Stimulated activated CD4-positive, alpha-beta T cell treated with anti-CD3 and anti-CD28 coated beads, Interleukin-1b, Interleukin-23, amount 100 ng/mL, for 24 hours (primary cell): ENCODE data around the gene KRI1.
A peak's percentile ranks its signal among the peaks of the same experiment; 100 is the strongest.
"Not testable (repeated sequence)": the region's sequence is repeated elsewhere in the genome, so short reads cannot be mapped to it uniquely, and the experiment has no call there.

Source experiments
- DNase-seq, 4 experiments: peaks; one replicate each; pipeline ENCODE4 v3.0.0-alpha.2; 2020; ENCODE audit warnings: low read depth in 4 of 4, low spot score in 1 of 4

Gene KRI1

DNA sequence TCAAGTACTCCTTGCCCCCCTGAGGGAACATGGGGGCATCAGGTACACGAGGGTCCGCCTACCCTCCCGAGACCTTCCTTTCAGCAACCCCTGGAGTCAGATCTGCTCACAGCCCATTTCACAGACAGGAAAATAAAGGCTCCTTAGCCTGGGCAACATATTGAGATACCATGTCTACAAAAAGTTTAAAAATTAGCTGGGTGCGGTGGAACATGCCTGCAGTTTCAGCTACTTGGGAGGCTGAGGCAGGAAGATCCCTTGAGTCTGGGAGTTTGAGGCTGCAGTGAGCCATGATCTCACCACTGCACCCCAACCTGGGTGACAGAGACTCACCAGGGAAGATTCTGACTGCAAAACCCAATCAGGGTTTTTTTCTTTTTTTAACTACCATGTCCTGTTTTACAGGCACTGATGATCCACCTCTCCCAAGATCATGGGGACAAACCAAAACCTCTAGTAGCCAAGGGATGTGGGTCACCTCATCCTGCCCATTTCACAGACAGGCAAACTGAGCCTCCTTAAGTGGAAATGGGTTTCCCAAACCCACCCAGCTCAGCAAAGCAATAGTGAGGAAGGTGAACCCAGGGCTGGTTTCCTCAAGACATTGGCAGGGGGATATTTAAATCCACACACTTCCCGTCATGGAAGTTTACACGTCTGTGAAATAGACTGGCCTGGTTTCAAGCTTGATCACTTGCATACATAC, 9.4 kb upstream of the KRI1 start:
- DNase-seq = no peak

DNA sequence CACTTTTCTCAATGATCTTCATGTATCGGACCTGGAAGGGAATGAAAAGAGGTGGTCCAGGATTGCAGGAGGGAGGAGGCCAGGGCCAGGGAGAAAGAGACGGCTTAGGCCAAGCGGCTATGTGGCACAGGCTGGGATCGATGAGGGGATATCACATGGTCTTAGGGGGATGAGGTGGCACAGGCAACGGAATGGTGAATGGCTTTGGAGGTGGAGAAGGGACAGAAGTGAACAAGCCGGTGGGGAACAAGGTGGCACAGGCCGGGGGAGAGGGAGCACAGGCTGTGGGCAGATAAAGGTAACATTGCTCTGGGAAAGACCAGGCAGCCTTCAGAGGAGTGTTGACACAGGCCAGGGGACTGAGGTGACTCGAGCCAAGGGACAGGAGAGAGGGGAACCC, 8.7 kb upstream of the KRI1 start:
- DNase-seq = no peak

DNA sequence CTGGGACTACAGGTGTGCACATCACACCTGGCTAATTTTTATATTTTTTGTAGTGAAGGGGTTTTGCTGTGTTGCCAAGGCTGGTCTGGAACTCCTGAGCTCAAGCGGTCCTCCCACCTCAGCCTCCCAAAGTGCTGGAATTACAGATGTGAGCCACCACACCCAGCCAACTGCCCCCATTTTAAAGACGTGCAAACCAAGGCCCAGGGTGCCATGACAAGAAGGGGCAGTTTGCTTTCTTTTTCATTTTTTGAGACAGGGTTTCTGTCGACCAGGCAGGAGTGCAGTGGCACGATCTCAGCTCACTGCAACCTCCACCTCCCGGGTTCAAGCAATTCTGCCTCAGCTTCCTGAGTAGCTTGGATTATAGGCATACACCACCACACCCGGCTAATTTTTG, 8.0 kb upstream of the KRI1 start:
- DNase-seq = not testable (repeated sequence)

DNA sequence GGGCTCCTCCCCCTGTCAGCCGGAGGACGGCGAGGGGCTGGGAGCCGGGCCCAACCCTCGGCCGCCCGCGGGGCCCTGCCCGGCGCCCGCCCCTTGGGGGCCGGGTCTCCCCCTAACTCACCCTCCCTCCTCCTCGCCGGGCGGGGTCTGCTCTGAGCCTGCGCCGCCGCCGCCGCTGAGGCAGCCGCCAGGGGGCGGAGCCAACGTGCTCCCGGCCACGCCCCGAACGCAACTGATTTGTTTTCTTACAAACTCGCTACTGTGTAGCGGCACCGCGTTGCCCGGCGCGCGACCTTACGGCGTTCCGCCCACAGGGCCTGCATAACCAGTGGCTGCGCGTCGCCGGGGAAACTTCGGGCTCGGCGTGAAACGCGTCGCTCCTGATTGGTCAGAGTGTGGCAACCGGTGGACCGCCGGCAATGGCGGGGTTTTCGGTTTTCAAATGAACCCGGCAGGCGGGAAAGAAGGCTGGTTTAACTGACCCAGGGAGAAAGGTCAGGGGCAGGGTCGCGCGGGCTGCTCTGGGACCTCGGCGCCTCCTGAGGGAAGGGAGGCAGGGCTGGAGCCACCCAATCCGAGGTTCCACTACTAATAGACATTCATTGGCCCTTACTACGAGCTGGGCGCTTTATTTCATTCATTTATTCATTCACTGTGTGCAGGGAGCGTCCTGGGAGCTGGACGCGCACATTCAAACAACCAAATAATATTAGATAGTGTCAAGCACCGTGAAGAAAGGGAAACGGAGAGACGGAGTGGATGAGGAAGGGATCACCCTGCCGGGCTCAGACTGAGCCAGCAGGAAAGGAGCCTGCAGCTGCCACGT, 3.2 kb upstream of the KRI1 start, which contains the start of gene CDKN2D:
Gene CDKN2D (minus strand): TSS at position 154 of the 826 bp plus-strand sequence. CDS start 326 bp downstream, outside the sequence.
- peak; percentile 98 to 99 (median 98) for DNase-seq

DNA sequence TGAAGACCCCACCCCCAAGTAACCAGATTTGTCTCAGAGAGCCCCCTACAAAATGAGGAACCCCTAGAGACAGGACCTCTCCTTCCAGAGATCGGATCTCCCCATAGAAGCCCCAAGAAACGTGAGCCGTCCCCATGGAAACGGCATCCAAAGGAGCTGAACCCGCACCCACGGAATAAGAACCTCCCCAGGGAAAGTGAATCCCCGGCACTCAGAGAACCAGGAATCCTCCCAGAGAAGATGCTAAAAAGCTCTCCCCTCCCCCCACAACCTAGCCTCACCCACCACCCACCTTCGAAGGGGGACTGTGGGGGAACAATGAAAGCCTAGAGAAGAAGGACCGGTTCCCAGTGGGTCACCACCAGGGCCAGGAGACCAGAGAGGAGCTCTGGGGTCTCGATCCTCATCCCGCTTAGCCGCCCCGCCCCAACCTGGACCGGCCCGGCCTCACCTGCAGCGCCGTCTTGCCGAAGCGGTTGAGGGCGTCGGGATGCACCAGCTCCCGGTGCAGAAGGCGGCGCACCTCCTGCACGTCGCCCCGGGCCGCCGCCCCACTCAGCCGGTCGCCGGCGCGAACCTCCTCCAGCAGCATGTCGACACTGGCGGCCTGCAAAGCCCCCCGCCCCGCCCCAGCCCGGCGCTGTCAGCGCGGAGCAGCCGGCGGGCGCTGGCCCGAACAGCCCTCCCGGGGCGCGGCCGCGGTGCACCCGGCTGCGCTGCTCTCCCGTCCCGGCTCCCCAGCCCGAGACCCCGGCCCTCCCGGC, 2.4 kb upstream of the KRI1 start:
- peak in 1 of 4 experiments; percentile 41 for DNase-seq

DNA sequence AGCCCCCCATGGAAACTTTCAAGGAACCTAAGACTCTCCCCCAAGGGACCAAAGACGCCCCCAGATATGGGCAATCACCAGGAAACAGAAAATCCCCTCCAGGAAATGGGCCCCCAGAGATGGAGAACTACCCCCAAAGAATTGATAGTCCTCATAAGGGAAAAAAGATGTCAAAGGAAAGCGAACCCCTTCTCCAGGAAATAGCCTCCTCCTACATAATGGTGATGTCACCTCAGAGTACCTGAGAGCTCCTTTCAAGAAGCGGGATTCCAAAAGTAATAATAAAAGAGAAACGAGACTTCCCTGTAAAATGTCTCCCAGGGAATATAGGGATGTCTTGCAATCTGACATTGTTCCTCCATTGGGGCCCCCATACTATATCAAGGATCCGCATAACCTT, 1.8 kb upstream of the KRI1 start:
- no peak for DNase-seq

DNA sequence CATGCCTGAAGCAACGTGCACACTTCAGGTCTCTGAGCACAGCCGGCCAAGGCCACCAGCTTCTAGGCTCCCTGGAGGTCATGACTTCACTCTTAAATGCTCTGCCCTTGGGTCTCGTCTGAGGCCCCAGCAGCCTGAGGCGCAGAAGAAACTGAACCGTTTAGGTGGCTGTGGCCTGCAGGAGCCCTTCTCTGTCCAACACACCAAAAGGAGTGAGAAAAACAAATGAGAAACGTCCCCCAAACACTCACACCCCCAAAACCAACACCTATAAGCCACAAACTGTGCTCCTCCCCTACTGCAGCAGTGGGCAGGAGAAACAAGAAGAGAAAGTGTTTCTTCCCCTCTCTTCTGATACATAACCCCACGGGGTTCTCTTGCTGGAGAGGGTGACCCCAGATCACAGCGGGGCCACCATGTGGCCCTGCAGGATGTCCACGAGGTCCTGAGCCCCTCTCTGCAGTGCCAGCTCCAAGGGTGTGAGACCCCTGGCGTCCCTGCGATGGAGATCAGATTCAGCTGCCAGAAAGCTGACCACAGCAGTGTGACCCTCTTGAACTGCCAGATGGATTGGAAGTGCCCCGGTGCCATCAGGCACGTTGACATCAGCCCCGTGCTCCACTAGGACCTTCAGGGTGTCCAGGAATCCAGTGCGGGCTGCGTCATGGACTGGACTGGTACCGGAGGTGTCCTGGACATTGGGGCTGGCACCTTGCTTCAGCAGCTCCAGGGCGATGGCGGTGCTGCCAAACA, 1.0 kb upstream of the KRI1 start:
- no peak for DNase-seq

DNA sequence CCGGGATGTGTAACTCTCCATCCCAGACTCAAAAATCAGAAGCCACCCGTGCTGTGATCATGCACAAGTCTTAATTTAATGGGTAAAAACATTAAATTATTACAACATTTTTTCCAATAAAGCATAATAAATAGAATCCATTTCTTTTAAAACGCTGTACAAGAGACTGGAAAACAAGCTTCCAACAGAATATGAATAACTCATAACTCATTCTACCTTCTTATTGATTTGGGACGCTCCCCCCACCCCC, 523 bp upstream of the KRI1 start:
- no peak for DNase-seq

DNA sequence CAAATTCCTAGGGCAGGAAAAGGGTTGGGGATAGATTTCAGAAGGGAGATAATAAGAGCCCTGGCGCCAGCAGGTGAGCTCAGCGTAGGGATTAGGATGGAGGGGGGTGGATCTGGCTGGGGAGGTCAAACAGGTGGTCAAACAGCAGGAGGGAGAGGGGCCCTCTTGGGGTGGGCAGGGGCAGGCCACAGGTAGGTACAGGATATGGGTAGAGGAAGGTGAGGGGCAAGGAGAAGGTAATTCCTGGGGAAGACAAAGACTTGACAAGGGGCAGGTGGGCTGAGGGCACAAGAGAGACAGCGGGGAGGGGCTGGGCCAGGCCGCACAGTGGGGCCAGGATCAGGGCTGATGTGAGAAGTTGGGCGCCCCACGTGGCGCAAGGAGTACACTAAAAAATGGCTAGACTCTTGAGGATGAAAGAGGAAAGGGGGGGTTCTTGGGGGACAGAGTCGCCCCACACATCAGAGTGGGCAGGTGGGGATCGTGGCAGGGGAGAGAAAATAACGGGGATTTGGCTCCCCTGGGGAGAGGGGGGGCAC, 713 bp downstream of the KRI1 start:
- peak in 2 of 4 experiments; percentile 42 to 55 for DNase-seq

DNA sequence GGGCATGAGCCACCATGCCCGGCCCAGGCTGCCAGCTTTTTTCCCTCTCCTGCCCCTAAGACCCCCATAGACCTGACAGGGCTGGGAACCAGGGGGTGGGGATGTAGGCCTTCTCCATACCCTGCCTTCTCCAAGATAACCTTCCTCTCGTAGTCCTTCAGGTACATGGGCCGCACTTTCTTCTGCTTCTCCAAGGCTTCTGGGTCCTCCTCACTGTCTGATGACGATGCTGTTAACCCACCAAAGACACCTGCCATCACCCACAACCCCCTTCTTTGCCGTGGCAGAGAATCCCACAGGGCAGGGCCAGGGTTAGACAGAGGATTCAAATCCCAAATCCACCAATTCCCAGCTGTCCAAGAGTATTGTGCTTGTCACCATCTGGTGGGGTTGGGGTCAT, 3.2 kb downstream of the KRI1 start:
- no peak for DNase-seq

DNA sequence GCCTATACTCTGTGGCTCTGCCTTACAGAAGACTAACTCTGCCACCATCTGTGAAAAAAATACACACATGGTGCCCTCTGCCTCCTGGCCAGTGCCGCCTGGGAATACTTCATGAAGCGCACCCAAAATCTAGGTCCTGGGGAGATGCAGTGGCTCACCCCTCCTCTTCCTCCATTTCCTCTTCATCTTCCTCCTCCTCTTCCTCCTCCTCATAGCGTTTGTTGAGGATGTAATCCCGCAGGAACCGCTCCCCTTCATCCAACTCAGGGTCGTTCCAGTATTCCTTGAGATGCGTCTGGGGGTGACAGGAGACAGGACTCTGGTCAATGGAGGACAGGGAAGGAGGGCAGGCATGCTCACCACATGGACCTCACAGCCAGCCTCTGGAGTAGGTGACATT, 5.7 kb downstream of the KRI1 start:
- no peak for DNase-seq

DNA sequence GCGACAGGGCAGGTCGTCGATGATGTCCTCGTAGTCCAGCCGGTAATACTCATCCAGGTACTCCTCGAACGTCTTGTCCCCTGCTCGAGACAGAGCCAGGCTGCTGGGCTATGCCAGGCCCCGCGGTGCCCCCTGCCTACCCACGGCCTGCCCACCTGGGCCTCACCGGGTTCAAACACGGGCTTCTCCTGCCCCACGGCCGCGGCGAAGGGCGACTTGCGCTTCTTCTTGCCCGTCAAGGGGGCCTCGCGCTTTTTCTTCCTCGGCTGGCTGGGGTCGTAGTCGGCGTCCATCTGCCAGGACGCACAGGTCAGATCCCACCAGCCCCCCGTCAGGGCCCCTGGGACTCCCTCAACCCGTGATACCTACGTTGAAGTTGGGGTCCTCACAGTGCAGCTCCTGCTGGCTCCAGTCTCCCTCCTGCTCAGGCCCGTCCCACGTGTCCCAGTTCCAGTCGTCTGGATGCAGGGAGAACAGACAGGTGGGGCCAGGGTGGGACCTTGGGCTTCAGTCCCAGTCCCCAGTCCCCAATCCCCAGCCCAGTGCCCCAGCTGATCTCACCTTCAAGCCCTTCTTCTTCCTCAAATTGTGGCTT, 8.1 kb downstream of the KRI1 start:
- DNase-seq = no peak

DNA sequence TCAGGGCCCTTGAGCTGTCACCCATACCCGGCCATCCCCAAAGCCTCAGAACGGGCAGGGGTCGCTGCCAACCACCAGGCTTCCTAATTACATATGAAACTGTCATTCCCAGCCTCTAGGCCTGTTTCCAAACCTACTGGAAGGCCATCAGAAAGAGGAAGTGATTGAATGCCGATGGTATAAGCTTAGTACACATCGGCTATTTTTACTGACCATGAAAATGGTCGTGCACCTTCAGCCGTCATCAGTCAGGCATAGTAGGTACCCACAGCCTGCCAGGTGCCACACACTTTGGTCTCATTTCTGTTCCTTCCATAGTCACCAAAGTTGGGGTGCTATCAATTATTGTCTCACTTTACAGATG, 10.2 kb downstream of the KRI1 start:
- no peak for DNase-seq

DNA sequence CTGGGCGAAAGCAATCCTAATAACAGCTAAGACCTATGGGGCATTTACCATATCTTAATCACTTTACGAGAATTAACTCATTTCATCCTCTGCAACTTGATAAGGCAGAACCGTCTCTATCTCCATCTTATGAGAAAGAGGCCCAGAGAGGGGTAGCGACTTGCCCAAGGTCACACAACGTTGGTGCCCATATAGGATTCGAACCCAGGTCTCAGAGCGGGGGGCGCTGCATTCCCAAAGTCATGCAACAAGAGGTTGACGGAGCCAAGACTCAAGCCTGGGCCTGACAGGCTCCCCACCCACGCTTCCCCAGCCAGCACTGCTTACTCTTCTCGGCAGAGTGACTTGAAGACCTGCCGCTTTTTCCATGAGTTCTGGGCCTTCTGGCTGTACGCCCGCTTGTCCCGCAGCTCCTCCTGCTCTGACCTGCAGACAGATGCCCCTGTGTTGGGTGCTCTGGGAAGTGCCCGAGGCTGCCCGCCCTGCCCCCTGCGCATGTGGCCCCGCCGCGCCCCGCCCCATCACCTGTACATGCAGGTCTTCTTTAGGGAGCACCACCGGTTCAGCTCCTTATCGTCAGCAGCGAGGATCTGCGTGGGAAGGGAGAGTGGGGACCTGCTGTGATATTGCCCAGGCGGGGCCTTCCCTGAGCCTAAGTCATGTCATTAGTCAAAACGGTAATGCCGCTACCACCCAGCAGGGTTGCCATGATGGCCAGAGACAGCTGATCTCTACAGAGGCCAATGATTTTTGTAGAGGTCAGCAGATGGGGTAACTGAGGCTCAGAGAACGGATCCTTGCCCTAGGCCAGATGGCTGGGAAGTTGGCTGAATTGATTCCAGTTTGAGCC, 10.8 kb downstream of the KRI1 start:
- no peak for DNase-seq

DNA sequence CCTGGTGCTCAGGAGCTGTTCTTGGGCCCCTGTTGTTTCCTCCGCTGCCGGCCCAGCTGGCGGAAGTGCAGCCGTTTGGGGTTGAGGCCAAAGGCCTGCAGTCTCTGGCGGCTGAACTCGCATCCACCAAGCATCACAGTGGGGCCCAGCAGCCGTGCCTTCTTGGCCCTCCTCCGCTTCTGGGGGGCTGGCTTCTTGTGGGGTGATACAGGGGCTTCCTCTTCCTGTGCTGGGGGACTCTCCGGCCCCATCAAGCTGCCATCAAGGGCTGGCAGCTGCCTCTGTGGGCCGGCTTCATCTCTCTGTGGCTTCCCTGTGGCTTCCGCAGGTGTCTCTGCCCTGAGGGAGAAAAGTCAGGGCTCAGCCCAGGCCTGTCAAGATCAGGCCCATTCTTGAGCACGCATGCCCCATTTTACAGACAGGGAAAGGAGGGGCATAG, 11.8 kb downstream of the KRI1 start:
- DNase-seq = no peak

DNA sequence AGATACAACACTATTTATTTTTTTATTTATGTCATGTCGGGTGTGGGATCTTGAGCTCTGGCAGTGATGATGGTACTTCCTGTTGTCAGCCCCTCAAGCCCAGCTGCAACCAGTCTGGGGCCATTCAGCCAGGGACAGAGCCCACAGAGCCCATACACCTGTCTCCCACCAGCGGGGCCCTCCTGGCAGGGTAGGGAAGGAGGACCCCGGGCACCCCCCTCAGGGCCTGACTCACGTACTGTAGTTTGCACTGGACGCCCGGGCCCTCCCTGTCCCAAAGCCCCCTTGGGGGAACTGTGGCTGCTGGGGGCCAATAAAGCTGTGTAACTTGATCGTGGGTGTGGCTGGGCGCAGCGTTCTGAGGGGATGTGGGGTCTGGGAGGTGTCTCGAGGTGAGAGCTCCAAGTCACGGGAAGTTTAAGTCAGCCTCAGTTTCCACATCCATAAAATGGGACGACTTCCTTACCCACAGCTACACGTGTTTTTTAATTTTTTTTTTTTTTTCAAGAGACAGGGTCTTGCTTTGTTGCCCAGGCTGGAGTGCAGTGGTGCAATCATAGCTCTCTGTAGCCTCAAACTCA, 12.6 kb downstream of the KRI1 start:
- no peak for DNase-seq

DNA sequence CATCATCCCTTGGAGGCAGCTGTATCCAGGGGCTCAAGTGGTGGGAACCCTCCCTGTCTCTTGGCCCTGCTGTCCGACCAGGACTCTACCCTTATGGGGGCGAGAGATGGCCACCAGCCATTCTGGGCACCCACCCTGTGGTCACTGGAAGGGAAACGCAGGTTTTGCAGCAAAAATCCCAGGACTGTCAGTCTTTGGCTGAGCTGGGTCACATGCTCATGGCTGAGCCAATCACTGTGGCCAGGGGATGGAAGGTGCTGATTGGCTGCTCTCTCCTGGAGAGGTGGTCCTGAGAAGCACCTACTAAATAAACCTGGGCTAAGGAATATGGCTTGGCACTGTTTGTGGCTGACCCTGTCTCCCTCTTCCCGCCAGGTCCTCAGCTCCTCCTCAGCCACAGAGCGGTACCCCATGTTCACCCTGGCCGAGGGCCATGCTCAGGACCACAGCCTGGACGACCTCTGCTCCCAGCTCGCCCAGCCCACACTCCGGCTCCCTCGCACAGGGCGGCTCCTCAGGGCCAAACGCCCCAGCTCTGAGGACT, 13.2 kb downstream of the KRI1 start:
- DNase-seq = no peak

DNA sequence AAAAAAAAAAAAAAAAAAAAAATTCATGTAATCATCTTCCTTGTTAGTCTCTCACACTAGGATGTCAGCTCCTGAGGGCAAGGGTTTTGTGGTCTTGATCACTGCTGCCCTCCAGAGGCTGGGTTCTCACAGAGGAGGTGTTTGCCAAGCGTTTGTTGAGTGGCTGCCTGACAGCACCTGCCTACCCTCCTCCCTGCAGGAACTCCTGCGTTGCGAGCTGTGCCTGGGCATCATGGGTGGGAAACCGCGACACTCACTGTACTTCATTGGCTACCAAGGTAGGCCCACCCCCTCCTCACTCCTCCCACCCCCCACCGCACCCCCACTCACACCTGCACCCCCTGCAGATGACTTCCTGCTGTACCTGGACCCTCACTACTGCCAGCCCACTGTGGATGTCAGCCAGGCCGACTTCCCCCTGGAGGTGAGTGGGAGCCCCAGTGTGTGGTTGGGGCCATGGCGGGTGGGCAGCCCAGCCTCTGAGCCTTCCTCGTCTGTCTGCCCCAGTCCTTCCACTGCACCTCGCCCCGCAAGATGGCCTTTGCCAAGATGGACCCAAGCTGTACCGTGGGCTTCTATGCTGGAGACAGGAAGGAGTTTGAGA, 14.0 kb downstream of the KRI1 start:
- no peak for DNase-seq

DNA sequence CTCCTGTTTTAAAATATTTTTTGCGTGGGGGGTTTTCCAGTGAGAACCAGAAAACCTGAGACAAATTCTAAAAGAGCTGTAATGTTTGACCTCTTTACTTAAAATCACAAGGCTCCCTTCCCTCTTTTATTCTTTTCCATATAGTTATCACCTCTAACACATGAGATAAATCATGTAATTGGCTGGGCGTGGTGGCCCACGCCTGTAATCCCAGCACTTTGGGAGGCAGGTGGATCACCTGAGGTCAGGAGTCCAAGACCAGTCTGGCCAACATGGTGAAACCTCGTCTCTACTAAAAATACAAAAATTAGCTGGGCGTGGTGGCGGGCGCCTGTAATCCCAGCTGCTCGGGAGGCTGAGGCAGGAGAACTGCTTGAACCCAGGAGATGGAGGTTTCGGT, 14.8 kb downstream of the KRI1 start:
- not testable (repeated sequence) for DNase-seq
